Ovary (tissue), 9 donors: ENCODE results near the gene PRDM16. TPM values are rescaled to one million over a fixed set of nuclear protein-coding genes. Genes with fewer than 3 reads are reported as not detected.

ENCODE experiments used
- DNase-seq, 5 donors: peaks; one replicate each; pipeline ENCODE4 v3.0.0-alpha.2; 2019 to 2020
- H3K27ac ChIP-seq, 2 donors: fragments of 200-600 bp; one replicate each; pipeline versions ENCODE4 v1.5.1 to v1.8.0; 2019 to 2022
- H3K27me3 ChIP-seq: fragments of 200-600 bp; one replicate; pipeline ENCODE4 v1.8.0; 2022
- H3K36me3 ChIP-seq: fragments of 200-600 bp; sonication (generic); one replicate; pipeline ENCODE4 v1.5.1; 2019
- H3K4me1 ChIP-seq: one replicate; pipeline ENCODE4 v1.8.1; 2013; ENCODE audit warnings: mild to moderate bottlenecking, moderate library complexity; ENCODE audit not compliant: insufficient read depth
- H3K4me3 ChIP-seq: fragments of 200-600 bp; sonication (generic); one replicate; pipeline ENCODE4 v1.5.1; 2017
- H3K9me3 ChIP-seq, 2 donors: fragments of 200-600 bp in 1 of 2; sonication (generic) in 1 of 2; one replicate each; pipeline versions ENCODE4 v1.5.1 to v1.8.1; 2013 to 2019; ENCODE audit warnings: mild to moderate bottlenecking in 1 of 2, moderate library complexity in 1 of 2
- EP300 ChIP-seq: sonication (generic); formaldehyde crosslinking; IDR thresholded peaks from one replicate; pipeline ENCODE4 v1.6.1; 2017; ENCODE audit warnings: antibody characterized with exemption
- POLR2A ChIP-seq: fragments of 450-650 bp; IDR thresholded peaks from one replicate; pipeline ENCODE4 v1.6.1; 2017; ENCODE audit warnings: antibody characterized with exemption, mild to moderate bottlenecking, moderate library complexity
- WGBS, 3 donors: extraction: QIAGEN DNeasy Blood & Tissue Kit in 1 of 3; methylation state at CpG; one replicate each; pipeline versions ENCODE4 v1.1.5 to v1.1.7; 2013 to 2017; 5-methylcytosine and 5-hydroxymethylcytosine counted together
- intact Hi-C, 4 donors: fragments of 100-400 bp; cut with DNase I; formaldehyde crosslinking; loops; one replicate each; pipeline versions ENCODE4 v1.11.0 to v1.15.1; 2022 to 2023
- polyA plus RNA-seq, 2 donors: library from polyadenylated mRNA; stranded (reverse); fragments of 200-250 nt in 1 of 2; fragments of 350-450 nt in 1 of 2; fragmentation: Illumina TruSeq in 1 of 2; extraction: RNeasy Lipid Tissue Mini Kit (QIAGEN cat#74804) in 1 of 2; gene quantifications; one replicate each; pipeline ENCODE4 v1.2.3, GENCODE V29; 2013 to 2014
- total RNA-seq, 7 donors: library from RNA; depleted of rRNA in 2 of 7; stranded (reverse); fragments of >200 nt in 2 of 7; fragmentation: NEBNext Ultra II Directional in 3 of 7; extraction: Animal tissue kit (Norgen Biotek cat#: 25700) in 3 of 7; gene quantifications; one replicate each; pipeline versions ENCODE4 v1.1.0 to v1.2.4, GENCODE V29; 2016 to 2023
- TF ChIP-seq, protein P1 (sequence below), 3 donors: fragments of 450-650 bp in 2 of 3; fragments of 200-600 bp in 1 of 3; IDR thresholded peaks; one replicate each; pipeline versions ENCODE4 v1.5.1 to v1.8.0; 2016 to 2022; ENCODE audit warnings: antibody characterized with exemption in 3 of 3, mild to moderate bottlenecking in 1 of 3
- donor health status: DM: no; HTN: no; CAD: no; lungs with moderate emphysema.
- donor health status: DM: no; HTN: no; CAD: no.
- donor health status: Bipolar disorder and iron deficiency.
- donor health status: DM: yes; HTN: yes; CAD: no.
- donor health status: DM: no; HTN: no; CAD: no.
- donor health status: DM: yes; HTN: yes; CAD: no.

Gene PRDM16
- total and polyA plus RNA-seq, 9 donors, result 1.1 to 17.3 (median 3.9) TPM

DNA sequence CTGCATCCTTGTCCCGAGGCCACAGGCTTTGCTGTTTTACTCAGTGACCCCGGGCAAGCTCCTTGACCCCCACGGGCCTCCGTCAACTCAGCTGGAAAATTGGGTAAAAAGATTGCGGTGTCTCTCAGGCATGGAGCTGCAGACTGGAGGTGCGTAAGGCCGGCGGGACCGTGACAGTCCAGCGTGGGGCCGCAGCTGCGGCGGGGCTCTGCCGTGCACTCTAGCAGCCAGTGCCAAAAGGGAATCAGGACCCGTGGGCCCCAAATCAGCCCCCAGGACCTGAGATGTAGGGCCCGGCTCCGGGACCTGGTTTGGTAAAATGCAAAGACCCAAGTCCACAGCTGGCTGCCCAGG lies 158.3 kb downstream of the PRDM16 start:
- 74 to 77% (median 75%) methylated on average over 17 of the region's 17 CpGs for WGBS, 3 donors
- H3K4me1 ChIP-seq, result peaks cover 9% of the 10 kb centered on the region
- no peak for DNase-seq
- H3K27ac ChIP-seq, result no peak overlapping the region
- H3K36me3 ChIP-seq, result no peaks in the 10 kb centered on the region
- no peak for TF ChIP-seq EP300
- TF ChIP-seq, protein P1, sequence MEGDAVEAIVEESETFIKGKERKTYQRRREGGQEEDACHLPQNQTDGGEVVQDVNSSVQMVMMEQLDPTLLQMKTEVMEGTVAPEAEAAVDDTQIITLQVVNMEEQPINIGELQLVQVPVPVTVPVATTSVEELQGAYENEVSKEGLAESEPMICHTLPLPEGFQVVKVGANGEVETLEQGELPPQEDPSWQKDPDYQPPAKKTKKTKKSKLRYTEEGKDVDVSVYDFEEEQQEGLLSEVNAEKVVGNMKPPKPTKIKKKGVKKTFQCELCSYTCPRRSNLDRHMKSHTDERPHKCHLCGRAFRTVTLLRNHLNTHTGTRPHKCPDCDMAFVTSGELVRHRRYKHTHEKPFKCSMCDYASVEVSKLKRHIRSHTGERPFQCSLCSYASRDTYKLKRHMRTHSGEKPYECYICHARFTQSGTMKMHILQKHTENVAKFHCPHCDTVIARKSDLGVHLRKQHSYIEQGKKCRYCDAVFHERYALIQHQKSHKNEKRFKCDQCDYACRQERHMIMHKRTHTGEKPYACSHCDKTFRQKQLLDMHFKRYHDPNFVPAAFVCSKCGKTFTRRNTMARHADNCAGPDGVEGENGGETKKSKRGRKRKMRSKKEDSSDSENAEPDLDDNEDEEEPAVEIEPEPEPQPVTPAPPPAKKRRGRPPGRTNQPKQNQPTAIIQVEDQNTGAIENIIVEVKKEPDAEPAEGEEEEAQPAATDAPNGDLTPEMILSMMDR (IDR thresholded peaks at IDR 0.05), result no peak
- TF ChIP-seq POLR2A, result no peak
- intact Hi-C loops, result loop anchor here in 1 of 4 donors (10.0 kb wide), 1 partner anchor 163 kb away; the partner anchor contains the start of gene PRDM16
- H3K27me3 ChIP-seq, result no peaks in the 10 kb centered on the region
- H3K9me3 ChIP-seq, result no peaks in the 10 kb centered on the region
- H3K4me3 ChIP-seq, result no peak overlapping the region

DNA sequence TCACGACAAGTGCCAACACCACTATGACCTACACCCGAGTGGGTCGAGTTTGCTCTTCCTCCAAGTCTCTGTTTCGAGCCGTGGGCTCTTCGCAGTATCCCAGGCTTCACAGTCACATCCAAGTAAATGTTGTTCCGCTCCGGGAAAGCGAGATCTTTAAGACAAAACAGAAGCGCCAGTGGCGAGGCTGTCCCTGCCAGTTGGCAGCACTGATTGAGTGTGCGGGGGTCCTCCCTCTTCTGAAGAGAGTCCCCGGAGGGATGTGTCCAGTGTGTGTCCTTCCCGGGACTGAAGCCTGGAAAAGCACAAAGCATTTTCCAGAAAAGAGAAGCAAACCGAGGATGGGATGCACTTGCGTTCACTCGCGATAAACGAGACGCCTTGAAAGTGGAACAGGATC lies 158.9 kb downstream of the PRDM16 start:
- H3K27ac ChIP-seq, result no peak overlapping the region
- no peak for DNase-seq
- no peak overlapping the region for H3K4me3 ChIP-seq
- no peaks in the 10 kb centered on the region for H3K9me3 ChIP-seq
- H3K36me3 ChIP-seq, result no peaks in the 10 kb centered on the region
- H3K27me3 ChIP-seq, result no peaks in the 10 kb centered on the region
- no peak for TF ChIP-seq EP300
- TF ChIP-seq, protein P1 (IDR thresholded peaks at IDR 0.05), result no peak
- intact Hi-C loops, result loop anchor here in 1 of 4 donors (10.0 kb wide), 1 partner anchor 163 kb away; the partner anchor contains the start of gene PRDM16
- WGBS, 3 donors, result 88 to 89% (median 88%) methylated on average over 20 of the region's 20 CpGs
- peaks cover 6% of the 10 kb centered on the region for H3K4me1 ChIP-seq

DNA sequence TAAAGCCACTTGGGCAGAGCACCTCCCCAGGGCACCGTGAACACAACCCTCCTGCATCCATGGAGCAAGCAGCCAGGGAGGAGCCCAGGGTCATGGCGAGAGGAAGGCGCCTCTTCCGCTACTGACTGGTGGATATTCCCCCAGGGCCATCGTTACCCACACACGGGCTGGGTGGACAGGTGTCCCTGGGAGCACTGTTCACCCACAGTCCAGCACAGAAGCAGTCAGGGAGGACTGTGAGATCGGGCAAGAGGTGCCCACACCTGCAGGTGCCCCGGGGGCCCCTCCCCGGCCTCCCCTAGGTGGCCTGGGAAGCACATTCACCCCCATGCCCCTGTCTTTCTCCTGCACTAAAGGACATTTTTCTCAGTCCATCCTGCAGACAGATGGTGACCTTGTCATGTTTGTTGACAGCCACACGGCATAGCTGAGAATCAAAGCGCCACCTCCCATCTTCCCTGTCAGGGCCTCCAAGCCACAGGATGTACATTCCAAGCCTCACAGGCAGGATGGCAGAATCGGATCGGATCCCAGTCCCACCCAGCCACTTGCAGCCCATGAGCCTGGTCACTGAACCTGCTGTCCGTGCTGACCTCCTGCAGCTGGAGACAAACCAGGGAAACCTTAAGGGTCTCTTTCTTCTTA lies 160.2 kb downstream of the PRDM16 start:
- intact Hi-C loops, result loop anchor here in 1 of 4 donors (10.0 kb wide), 1 partner anchor 164 kb away; the partner anchor contains the start of gene PRDM16
- WGBS, 3 donors, result 68 to 81% (median 78%) methylated on average over 14 of the region's 14 CpGs
- Histone ChIP-seq H3K4me1 (peaks cover 6% of the 10 kb centered on the region), H3K4me3 (no peak overlapping the region), H3K27me3 (no peaks in the 10 kb centered on the region), H3K9me3 (no peaks in the 10 kb centered on the region), H3K36me3 (no peaks in the 10 kb centered on the region), H3K27ac (no peak overlapping the region)
- DNase-seq, result no peak
- TF ChIP-seq EP300 (no peak), POLR2A (no peak)
- TF ChIP-seq, protein P1 (IDR thresholded peaks at IDR 0.05), result no peak

DNA sequence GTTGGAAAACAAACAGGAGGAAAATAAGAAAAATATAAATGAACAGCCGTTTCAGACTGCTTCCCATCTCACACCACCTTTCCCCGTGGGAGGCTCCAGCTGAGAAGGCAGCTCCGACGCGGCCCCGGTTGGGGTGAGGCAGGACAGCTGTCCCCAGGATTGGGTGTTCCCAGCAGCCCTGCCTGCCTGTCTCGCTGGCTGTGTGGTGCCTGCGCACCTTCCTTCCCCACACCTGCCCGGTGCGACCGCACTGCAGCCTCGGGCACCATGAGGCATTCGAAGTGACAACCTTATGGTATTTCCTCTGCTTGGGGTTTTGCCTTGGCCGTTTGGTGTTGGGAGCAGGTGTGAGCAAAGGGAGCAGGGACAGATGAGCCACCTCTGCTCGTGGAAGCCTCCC lies 161.6 kb downstream of the PRDM16 start:
- DNase-seq, result no peak
- TF ChIP-seq, protein P1 (IDR thresholded peaks at IDR 0.05), result no peak
- no peak for TF ChIP-seq POLR2A
- no peak for TF ChIP-seq EP300
- intact Hi-C loops, result no loop called here
- 53 to 71% (median 66%) methylated on average over 15 of the region's 15 CpGs for WGBS, 3 donors
- peaks cover 6% of the 10 kb centered on the region for H3K4me1 ChIP-seq
- no peaks in the 10 kb centered on the region for H3K27me3 ChIP-seq
- no peak overlapping the region for H3K4me3 ChIP-seq
- no peak overlapping the region for H3K27ac ChIP-seq
- no peaks in the 10 kb centered on the region for H3K9me3 ChIP-seq
- H3K36me3 ChIP-seq, result no peaks in the 10 kb centered on the region
